ENCODE data around the gene CRYGC.

CRYGC gene

GRCh38 chr2:208092093-208092832 lies 37.4 kb downstream of the CRYGC start:
- no peak for DNase-seq

- no peak for DNase-seq
Measured at GRCh38 chr2:208090420-208090819, 39.2 kb downstream of the CRYGC start.

- no peak for DNase-seq
Measured at GRCh38 chr2:208086029-208086428, 43.6 kb downstream of the CRYGC start.

- no peak for DNase-seq
Measured at GRCh38 chr2:208083807-208084206, 45.8 kb downstream of the CRYGC start.
